Neural crest cell (in vitro differentiated cells): ENCODE data around the gene SLC38A6. TPM values are rescaled to one million over a fixed set of nuclear protein-coding genes. Genes with fewer than 3 reads are reported as not detected.
A peak's percentile ranks its signal among the peaks of the same experiment; 100 is the strongest.

Experiments used
- DNase-seq: peaks from one replicate; pipeline ENCODE4 v3.0.0; 2021; ENCODE audit warnings: low read depth, mixed read lengths, low spot score
- H3K27ac Mint-ChIP-seq: one replicate; pipeline ENCODE4 v1.8.0; 2021; ENCODE audit warnings: mild to moderate bottlenecking, mixed read lengths; ENCODE audit not compliant: unreplicated experiment
- H3K27me3 Mint-ChIP-seq: 2 replicates; pipeline ENCODE4 v1.8.0; 2021; ENCODE audit warnings: low read depth, mild to moderate bottlenecking, mixed read lengths
- H3K36me3 Mint-ChIP-seq: 2 replicates; pipeline ENCODE4 v1.8.0; 2021; ENCODE audit warnings: low read depth, mild to moderate bottlenecking, mixed read lengths
- H3K4me1 Mint-ChIP-seq: 2 replicates; pipeline ENCODE4 v1.8.0; 2021; ENCODE audit warnings: mixed read lengths
- H3K4me3 Mint-ChIP-seq: one replicate; pipeline ENCODE4 v1.8.0; 2021; ENCODE audit warnings: mild to moderate bottlenecking, mixed read lengths
- H3K9me3 Mint-ChIP-seq: 2 replicates; pipeline ENCODE4 v1.8.0; 2021; ENCODE audit warnings: mixed read lengths
- CTCF ChIP-seq: fragments of 200-600 bp; sonication (generic); conservative IDR thresholded peaks from 2 replicates; pipeline ENCODE4 v1.5.0; 2021; ENCODE audit warnings: antibody characterized with exemption, mild to moderate bottlenecking
- total RNA-seq: library from RNA; stranded (reverse); gene quantifications from 2 replicates; pipeline ENCODE4 v1.2.1, GENCODE V29; 2021

The SLC38A6 gene
- total RNA-seq, 1 donor from 2014 or later = 13.2 TPM

GRCh38 chr14:60989599-60989998 lies 8.6 kb downstream of the SLC38A6 start:
- no peak overlapping the region for H3K4me3 Mint-ChIP-seq
- TF ChIP-seq CTCF = no peak
- no peak overlapping the region for H3K27ac Mint-ChIP-seq
- H3K36me3 Mint-ChIP-seq = no peaks in the 10 kb centered on the region
- H3K4me1 Mint-ChIP-seq = no peaks in the 10 kb centered on the region
- no peaks in the 10 kb centered on the region for H3K27me3 Mint-ChIP-seq
- H3K9me3 Mint-ChIP-seq = no peaks in the 10 kb centered on the region
- DNase-seq = no peak

- Mint-ChIP-seq H3K27ac (no peak overlapping the region), H3K4me1 (no peaks in the 10 kb centered on the region), H3K36me3 (peaks cover 20% of the 10 kb centered on the region), H3K9me3 (no peaks in the 10 kb centered on the region), H3K4me3 (no peak overlapping the region), H3K27me3 (no peaks in the 10 kb centered on the region)
- no peak for DNase-seq
- no peak for TF ChIP-seq CTCF
These were observed 17.6 kb downstream of the SLC38A6 start for GRCh38 chr14:60998617-60999016.

GRCh38 chr14:60999536-60999935 lies 18.5 kb downstream of the SLC38A6 start:
- no peak for TF ChIP-seq CTCF
- Mint-ChIP-seq H3K9me3 (no peaks in the 10 kb centered on the region), H3K4me3 (no peak overlapping the region), H3K27ac (no peak overlapping the region), H3K4me1 (no peaks in the 10 kb centered on the region), H3K36me3 (peaks cover 25% of the 10 kb centered on the region), H3K27me3 (no peaks in the 10 kb centered on the region)
- no peak for DNase-seq

- Mint-ChIP-seq H3K27me3 (no peaks in the 10 kb centered on the region), H3K9me3 (no peaks in the 10 kb centered on the region), H3K36me3 (peaks cover 15% of the 10 kb centered on the region), H3K4me3 (no peak overlapping the region), H3K27ac (no peak overlapping the region), H3K4me1 (no peaks in the 10 kb centered on the region)
- no peak for DNase-seq
- TF ChIP-seq CTCF = no peak
These were observed 22.5 kb downstream of the SLC38A6 start for GRCh38 chr14:61003571-61003970.

GRCh38 chr14:61019537-61019936 lies 38.5 kb downstream of the SLC38A6 start:
- H3K4me1 Mint-ChIP-seq = no peaks in the 10 kb centered on the region
- no peak overlapping the region for H3K4me3 Mint-ChIP-seq
- no peak for DNase-seq
- no peaks in the 10 kb centered on the region for H3K9me3 Mint-ChIP-seq
- TF ChIP-seq CTCF = no peak
- peaks cover 6% of the 10 kb centered on the region for H3K36me3 Mint-ChIP-seq
- H3K27ac Mint-ChIP-seq = peak overlapping the region; percentile 2
- H3K27me3 Mint-ChIP-seq = no peaks in the 10 kb centered on the region
